Skeletal muscle tissue (tissue), 4 donors: ENCODE results near the gene FOCAD. TPM values are rescaled to one million over a fixed set of nuclear protein-coding genes. Genes with fewer than 3 reads are reported as not detected.
"Not testable (repeated sequence)": the region's sequence is repeated elsewhere in the genome, so short reads cannot be mapped to it uniquely, and the experiment has no call there.

Experiments
- H3K27ac ChIP-seq: one replicate; pipeline ENCODE4 v1.7.0; 2013; ENCODE audit warnings: mild to moderate bottlenecking, low read depth, low read length, inconsistent platforms
- H3K27me3 ChIP-seq, 3 donors: one replicate each; pipeline ENCODE4 v1.7.0; 2013; ENCODE audit warnings: low read length in 3 of 3; ENCODE audit not compliant: control insufficient read depth in 3 of 3, insufficient read depth in 3 of 3
- H3K36me3 ChIP-seq, 3 donors: one replicate each; pipeline ENCODE4 v1.7.0; 2013; ENCODE audit warnings: low read length in 3 of 3; ENCODE audit not compliant: control insufficient read depth in 3 of 3, insufficient read depth in 3 of 3
- H3K4me1 ChIP-seq, 3 donors: one replicate each; pipeline ENCODE4 v1.7.0; 2013; ENCODE audit warnings: low read length in 3 of 3, mild to moderate bottlenecking in 3 of 3; ENCODE audit not compliant: control insufficient read depth in 3 of 3, insufficient read depth in 3 of 3
- H3K4me3 ChIP-seq, 3 donors: one replicate each; pipeline ENCODE4 v1.7.0; 2013; ENCODE audit warnings: low read length in 3 of 3
- H3K9ac ChIP-seq, 3 donors: one replicate each; pipeline ENCODE4 v1.7.0; 2013; ENCODE audit warnings: low read length in 3 of 3, mild to moderate bottlenecking in 3 of 3, moderate library complexity in 2 of 3, low read depth in 1 of 3
- H3K9me3 ChIP-seq, 3 donors: one replicate each; pipeline ENCODE4 v1.7.0; 2013; ENCODE audit warnings: low read length in 3 of 3; ENCODE audit not compliant: control insufficient read depth in 3 of 3
- total RNA-seq: library from RNA; depleted of rRNA; stranded (reverse); fragments of >200 nt; gene quantifications from one replicate; pipeline ENCODE4 v1.2.3, GENCODE V29; 2014
- donor health status: Osteomylitis.

FOCAD gene
- total RNA-seq, 1 donor from 2014 or later: 108 TPM

DNA sequence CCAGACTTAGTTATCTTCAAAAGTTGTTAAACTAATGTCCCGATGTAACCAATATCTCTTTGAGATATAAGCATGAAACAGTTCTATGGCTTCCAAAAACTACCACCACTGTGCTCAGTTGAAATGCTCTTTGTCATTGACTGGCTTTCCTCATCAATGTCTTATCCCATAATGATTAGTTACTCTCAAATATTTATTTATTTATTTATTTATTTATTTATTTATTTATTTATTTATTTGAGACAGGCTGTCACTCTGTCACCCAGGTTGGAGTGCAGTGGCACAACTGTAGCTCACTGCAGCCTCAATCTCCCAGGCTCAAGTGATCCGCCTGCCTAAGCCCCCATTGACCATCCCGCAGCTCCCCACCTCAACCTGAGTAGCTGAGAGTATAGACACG lies 33.7 kb upstream of the FOCAD start:
- Histone ChIP-seq H3K4me3 (no peak overlapping the region), H3K27ac (no peak overlapping the region), H3K4me1 (no peaks in the 10 kb centered on the region), H3K9ac (no peak overlapping the region), H3K9me3 (no peaks in the 10 kb centered on the region), H3K36me3 (no peaks in the 10 kb centered on the region), H3K27me3 (no peaks in the 10 kb centered on the region)

GRCh38 chr9:20650750-20651299 lies 33.2 kb upstream of the FOCAD start:
- Histone ChIP-seq H3K9me3 (no peaks in the 10 kb centered on the region), H3K4me1 (no peaks in the 10 kb centered on the region), H3K36me3 (no peaks in the 10 kb centered on the region), H3K9ac (no peak overlapping the region), H3K4me3 (no peak overlapping the region), H3K27me3 (no peaks in the 10 kb centered on the region), H3K27ac (no peak overlapping the region)

GRCh38 chr9:20651939-20652338 lies 32.1 kb upstream of the FOCAD start:
- H3K4me1 ChIP-seq: no peaks in the 10 kb centered on the region
- no peak overlapping the region for H3K9ac ChIP-seq

GRCh38 chr9:20658246-20658667 lies 25.8 kb upstream of the FOCAD start:
- peak overlapping the region; percentile 50 to 66 (median 58) for H3K4me3 ChIP-seq
- not testable (repeated sequence) for H3K9me3 ChIP-seq, H3K4me1 ChIP-seq, H3K9ac ChIP-seq, H3K27ac ChIP-seq, H3K36me3 ChIP-seq, H3K27me3 ChIP-seq

More at GRCh38 chr9:20651939-20652338, 32.1 kb upstream of the FOCAD start:
- no peak overlapping the region for H3K27ac ChIP-seq
- no peaks in the 10 kb centered on the region for H3K27me3 ChIP-seq
- no peaks in the 10 kb centered on the region for H3K9me3 ChIP-seq
- H3K36me3 ChIP-seq: no peaks in the 10 kb centered on the region
- no peak overlapping the region for H3K4me3 ChIP-seq

DNA sequence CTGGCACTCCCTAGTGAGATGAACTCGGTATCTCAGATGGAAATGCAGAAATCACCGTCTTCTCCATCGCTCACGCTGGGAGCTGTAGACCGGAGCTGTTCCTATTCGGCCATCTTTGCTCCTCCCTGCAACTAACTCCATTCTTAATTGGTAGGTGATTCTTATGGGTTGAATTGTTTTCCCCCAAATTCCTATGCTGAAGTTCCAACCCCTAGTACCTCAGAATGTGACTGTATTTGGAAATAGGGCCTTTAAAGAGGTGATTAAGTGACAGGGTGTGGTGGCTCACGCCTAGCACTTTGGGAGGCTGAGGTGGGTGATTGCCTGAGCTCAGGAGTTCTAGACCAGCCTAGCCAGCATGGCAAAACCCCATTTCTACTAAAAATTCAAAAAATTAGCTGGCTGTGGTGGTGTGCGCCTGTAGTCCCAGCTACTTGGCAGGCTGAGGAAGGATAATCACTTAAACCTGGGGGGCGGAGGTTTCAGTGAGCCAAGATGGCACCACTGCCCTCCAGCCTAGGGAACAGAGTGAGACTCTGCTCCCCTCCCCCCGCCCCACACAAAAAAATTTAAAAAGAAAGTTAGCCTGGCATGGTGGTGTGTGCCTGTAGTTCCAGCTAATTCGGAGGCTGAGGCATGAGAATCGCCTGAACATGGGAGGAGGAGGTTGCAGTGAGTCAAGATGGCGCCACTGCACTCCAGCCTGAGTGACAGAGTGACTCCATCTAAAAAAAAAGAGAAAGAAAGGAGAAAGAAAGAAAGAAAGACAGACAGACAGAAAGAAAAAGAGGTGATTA lies 25.2 kb upstream of the FOCAD start:
- no peaks in the 10 kb centered on the region for H3K4me1 ChIP-seq
- H3K9me3 ChIP-seq: no peaks in the 10 kb centered on the region
- H3K9ac ChIP-seq: no peak overlapping the region
- H3K27ac ChIP-seq: no peak overlapping the region
- no peaks in the 10 kb centered on the region for H3K27me3 ChIP-seq
- peak overlapping the region; percentile 50 to 66 (median 58) for H3K4me3 ChIP-seq
- no peaks in the 10 kb centered on the region for H3K36me3 ChIP-seq

DNA sequence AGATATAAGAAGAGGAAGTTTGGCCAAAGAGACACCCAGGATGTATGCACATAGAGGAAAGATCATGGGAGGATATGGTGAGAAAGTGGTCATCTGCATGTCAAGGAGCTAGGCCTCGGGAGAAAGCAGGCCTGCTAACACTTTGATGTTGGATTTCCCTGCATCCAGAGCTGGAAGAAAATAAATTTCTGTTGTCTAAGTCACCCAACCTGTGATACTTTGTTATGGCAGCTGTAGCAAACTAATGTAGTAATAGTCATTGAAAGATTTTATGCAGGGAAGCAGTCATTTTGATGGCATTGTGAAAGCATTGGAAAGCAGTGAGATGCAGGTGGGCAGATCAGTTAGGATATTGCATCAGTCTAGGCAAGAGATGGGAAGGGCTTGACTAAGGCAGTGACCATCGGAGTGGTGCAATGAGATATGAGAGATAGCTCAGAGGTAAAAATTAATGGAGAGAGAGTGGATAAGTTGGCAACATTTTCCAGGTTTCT lies 24.5 kb upstream of the FOCAD start:
- H3K27ac ChIP-seq: no peak overlapping the region
- no peak overlapping the region for H3K9ac ChIP-seq
- H3K4me1 ChIP-seq: no peaks in the 10 kb centered on the region
- H3K36me3 ChIP-seq: no peaks in the 10 kb centered on the region
- H3K9me3 ChIP-seq: no peaks in the 10 kb centered on the region
- no peaks in the 10 kb centered on the region for H3K27me3 ChIP-seq
- no peak overlapping the region for H3K4me3 ChIP-seq

DNA sequence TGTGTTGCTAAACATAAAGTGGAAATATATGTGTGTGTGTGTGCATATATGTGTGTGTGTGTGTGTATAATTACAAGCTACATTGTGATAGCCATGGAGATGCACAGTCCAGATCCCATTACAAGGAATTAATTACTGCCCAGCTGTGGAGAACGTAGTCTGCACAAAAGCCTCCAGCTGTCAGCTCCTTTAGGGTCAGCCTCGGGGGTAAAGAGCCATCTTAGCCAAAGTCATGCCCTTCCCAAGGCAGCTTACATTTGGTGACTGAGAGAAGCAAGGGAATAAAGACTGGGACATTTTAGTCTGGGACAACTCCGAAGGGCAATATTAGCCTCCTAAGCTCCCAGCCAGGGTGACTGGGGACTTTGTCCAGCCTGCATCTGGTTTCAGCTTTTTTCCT lies 21.9 kb upstream of the FOCAD start:
- Histone ChIP-seq H3K36me3 (no peaks in the 10 kb centered on the region), H3K9ac (no peak overlapping the region), H3K9me3 (no peaks in the 10 kb centered on the region), H3K27me3 (no peaks in the 10 kb centered on the region), H3K27ac (no peak overlapping the region), H3K4me3 (no peak overlapping the region), H3K4me1 (no peaks in the 10 kb centered on the region)

- no peaks in the 10 kb centered on the region for H3K4me1 ChIP-seq
- no peak overlapping the region for H3K4me3 ChIP-seq
- no peak overlapping the region for H3K9ac ChIP-seq
These were observed 20.9 kb upstream of the FOCAD start for GRCh38 chr9:20663133-20663532.

DNA sequence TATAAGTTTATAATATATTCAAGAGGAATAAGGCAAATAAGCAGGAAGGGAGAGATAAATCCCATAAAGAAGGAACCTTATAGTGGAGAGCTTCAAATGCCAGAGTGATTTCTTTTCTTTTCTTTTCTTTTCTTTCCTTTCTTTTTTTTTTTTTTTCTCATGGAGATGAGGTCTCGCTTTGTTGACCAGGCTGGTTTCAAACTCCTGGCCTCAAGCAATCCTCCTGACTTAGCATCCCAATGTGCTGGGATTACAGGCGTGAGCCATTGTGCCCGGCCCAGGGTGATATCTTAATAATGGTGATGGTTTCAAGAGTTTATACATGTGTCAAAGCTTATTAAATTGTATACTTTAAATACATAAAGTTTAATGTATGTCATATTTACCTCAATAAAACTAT lies 19.6 kb upstream of the FOCAD start:
- Histone ChIP-seq H3K36me3 (no peaks in the 10 kb centered on the region), H3K9me3 (no peaks in the 10 kb centered on the region), H3K27me3 (no peaks in the 10 kb centered on the region), H3K4me1 (no peaks in the 10 kb centered on the region), H3K27ac (no peak overlapping the region), H3K9ac (no peak overlapping the region), H3K4me3 (no peak overlapping the region)

More at GRCh38 chr9:20663133-20663532, 20.9 kb upstream of the FOCAD start:
- H3K27ac ChIP-seq: no peak overlapping the region
- H3K36me3 ChIP-seq: no peaks in the 10 kb centered on the region
- no peaks in the 10 kb centered on the region for H3K9me3 ChIP-seq
- H3K27me3 ChIP-seq: no peaks in the 10 kb centered on the region

DNA sequence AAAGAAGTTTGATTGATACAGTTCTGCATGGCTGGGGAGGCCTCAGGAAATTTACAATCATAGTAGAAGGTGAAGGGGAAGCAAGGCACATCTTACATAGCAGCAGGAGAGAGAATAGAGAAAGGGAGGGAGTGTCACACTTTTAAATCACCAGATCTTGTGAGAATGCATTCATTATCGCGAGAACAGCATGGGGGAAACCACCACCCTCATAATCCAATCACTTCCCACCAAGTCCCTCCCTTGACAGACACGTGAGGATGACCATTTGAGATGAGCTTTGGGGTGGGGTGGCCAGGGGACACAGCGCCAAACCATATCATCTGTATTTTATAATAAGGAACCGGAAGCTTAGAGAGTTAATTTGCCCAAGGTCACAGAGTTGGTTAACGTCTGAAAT lies 13.7 kb upstream of the FOCAD start:
- Histone ChIP-seq H3K9ac (no peak overlapping the region), H3K4me3 (no peak overlapping the region), H3K27me3 (no peaks in the 10 kb centered on the region), H3K36me3 (no peaks in the 10 kb centered on the region), H3K9me3 (no peaks in the 10 kb centered on the region), H3K4me1 (no peaks in the 10 kb centered on the region), H3K27ac (no peak overlapping the region)
